GM19463 (cell line): ENCODE measurements around the gene EXOSC2.

Experiments used
- ATAC-seq: cut with Tn5 transposase; IDR thresholded peaks from one replicate; pipeline ENCODE4 v1.9.1; 2021; ENCODE audit warnings: mild to moderate bottlenecking, moderate library complexity; ENCODE audit not compliant: unreplicated experiment

The EXOSC2 gene, protein sequence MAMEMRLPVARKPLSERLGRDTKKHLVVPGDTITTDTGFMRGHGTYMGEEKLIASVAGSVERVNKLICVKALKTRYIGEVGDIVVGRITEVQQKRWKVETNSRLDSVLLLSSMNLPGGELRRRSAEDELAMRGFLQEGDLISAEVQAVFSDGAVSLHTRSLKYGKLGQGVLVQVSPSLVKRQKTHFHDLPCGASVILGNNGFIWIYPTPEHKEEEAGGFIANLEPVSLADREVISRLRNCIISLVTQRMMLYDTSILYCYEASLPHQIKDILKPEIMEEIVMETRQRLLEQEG

DNA sequence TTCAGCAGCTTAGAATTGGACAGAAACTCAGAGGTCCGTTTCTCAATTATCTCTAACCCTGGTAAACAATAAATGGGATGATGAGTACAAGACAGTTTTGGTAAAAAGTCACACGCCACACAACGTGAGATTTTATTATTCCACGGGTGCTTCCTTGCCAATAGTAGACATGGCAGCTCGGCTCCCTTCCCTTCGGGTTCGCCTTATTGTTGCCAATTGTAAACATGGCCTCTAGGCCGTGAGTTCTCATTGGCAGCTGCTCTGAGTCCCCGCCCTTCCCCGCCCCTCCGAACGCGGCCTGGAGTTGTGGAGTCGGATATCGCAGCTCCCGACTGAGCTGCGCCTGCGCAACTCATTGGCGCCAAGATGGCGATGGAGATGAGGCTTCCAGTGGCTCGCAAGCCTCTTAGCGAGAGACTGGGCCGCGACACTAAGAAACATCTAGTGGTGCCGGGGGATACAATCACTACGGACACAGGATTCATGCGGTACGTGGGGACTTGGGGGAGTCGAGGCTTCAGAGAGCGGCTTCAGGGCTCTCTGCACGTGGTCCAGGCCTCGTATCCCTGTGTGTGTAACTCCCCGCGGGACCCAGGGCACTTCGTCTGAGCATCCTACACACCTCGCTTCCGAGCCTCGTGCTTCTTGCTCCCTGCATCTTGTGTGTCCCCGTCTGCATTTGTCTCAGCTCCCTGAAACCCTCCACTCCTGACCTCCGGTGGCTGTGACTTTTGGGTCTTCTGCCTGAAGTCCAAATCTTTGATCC is at the start of gene EXOSC2:
Gene EXOSC2 (plus strand): TSS at position 355 of the 766 bp plus-strand sequence. CDS start 12 bp downstream, at position 367.
- peak; percentile 98 for ATAC-seq

DNA sequence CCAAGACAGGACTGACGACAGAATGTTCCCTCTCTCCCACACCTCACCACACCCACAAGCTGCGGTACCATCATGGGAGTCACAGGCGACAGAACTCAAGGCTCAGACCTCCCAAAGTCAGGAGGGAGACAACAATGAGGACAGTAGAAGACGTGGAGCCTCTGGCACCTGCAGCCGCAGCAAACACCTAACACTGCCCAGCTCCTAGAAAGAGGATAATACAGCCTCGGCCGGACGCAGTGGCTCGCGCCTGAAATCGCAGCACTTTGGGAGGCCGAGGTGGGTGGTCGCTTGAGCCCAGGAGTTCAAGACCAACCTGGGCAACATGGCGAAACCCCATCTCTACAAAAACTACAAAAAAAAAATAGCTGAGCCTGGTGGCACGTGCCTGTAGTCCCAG is 42.4 kb upstream of the EXOSC2 start:
- ATAC-seq = no peak

DNA sequence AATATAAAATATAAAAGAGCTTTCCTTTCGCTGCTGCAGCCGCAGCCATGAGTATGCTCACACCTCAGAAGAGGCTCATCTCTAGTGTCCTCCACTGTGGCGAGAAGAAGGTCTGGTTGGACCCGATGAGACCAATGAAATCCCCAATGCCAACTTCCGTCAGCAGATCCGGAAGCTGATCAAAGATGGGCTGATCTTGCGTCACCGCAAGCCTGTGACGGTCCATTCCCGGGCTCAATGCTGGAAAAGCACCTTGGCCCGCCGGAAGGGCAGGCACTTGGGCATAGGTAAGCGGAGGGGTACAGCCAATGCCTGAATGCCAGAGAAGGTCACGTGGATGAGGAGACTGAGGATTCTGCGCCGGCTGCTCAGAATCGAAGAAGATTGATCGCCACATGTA is 41.8 kb upstream of the EXOSC2 start:
- ATAC-seq = no peak

DNA sequence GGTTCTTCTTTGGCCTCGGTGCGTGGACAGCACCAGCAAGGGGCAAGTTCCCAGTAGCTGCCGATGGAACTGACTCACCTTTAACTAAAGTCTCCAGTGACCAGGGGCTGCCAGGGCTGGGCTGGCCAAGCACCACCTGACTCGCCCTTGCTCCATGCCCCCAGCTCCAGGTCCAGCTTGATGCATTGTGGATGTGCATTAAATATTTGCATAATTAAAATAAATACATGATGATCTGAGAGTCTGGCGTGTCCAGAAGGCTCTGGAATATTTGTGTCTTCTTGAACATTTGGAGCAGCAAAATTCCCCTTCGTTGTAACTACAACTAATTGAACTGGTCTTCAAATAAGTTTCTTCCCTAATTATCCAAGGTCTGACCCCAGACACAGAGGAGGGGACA is 38.7 kb upstream of the EXOSC2 start:
- ATAC-seq = no peak

DNA sequence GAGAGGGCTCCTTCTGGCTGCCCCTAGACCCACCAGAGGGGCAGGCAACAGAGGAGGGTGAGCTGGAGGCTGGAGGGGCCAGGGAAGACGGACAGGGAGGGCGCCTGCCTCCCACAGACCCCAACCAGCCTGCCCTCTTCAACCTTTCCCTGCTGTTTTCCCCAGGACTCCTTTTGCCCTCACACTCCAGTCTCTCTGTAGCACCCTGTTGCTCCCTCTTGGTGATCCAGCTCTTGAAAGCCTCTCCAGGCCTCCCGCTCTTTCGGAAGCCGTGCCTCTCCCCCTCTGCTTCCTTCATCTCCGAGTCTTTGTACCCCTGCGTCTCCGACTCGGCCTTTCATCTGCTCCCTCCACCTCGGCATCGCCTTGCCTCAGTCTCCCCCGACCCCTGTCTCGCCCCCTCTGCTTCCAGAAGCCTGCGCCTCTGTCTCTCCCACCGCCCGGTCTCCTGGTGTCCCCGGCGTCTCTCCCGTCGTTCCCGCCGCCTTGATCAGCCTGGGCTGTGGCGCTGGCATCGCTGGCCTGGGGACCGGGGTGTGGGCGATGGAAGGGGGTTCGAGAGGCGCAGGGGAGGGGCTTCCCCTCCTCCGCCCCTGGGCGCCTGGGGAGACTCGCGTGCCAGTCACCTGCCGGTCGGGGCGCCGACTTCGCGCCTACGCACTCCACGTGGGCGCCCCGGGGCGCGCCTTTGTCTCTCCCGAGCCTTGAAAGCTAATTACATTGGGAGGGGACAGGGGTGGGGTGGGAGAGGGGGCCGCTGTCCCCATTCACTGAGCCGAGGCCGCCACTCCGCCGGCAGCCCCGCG is 34.5 kb upstream of the EXOSC2 start:
- no peak for ATAC-seq

DNA sequence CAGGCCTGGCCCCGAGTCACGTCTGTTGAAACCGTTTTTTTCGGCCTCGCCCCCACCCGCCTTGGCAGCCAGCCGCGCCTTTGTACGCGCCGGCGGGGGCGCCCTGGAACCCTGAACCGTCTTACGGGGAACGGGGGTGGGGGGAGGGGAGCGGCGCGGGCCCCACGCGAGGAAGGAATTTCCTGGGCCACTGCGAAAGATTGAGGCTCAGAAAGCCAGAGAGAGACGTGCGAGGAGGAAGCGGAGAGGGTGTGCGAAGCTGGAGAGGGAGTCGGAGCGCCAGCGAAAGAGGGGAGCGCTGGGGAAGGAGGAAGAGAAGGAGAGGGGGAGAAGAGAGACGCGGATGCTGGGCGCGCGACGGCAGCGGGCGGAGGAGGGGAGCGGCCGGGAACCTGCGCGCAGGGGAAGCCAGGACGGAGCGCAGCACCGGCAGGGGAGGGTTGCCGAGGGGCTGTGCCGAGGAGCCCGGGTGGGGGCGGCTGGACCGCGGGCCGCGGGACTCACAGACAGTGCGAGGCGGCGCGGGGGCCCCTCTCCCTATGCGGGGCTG is 33.8 kb upstream of the EXOSC2 start:
- ATAC-seq = no peak

DNA sequence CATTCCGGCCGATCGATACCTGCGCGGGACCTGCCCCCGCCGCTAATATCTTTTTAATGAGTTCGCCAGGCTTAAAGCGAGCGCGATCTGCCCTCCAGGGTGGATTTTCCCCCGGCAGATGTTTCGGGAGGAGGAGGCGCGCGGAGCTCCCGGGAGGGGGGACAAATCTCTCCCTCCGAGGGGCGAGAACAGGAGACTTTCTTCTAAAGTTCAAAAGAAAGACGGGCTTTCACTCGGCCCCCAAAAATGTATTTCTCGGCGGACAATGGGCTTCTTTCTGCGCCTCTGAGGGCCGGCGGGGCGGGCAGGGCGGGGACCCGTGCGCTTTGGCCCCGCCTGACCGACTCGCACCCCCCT is 33.3 kb upstream of the EXOSC2 start:
- no peak for ATAC-seq

DNA sequence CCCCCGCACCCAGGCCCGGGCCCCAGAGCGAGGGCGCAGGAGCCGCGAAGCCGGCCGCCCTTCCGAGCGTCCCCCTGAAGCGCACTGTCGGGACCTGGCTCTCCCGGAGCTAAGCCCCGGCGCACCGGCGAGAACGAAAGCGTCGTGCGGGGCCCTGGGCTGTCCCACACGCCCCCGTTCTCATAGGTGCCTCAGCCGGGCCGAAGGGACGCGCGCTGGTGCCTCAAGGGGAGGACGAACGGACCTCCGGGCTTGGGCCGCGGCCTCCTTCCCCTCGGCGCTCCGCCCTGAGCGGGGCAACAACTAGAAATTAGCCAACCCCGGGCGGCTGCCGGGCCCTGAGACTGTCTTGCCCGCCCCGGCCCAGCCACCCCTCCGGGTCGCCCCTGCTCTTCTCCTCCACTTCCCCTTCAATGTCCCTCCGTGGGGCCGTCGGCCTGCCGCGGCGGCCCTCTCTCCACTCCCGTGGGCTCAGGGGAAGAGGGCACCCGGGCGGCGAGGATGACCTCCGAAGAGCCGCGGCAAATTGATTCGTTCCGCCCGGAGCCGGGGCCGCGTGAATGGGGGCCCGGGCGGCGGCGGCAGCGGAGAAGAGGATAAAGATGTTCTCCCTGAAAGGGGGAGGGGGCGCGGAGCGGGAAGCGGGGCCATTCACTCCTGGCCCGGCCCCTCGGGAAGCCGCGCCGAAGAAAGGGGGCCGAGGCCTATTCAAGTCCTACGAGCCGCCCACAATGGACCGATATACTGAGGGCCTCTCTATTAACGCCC is 32.7 kb upstream of the EXOSC2 start:
- no peak for ATAC-seq

DNA sequence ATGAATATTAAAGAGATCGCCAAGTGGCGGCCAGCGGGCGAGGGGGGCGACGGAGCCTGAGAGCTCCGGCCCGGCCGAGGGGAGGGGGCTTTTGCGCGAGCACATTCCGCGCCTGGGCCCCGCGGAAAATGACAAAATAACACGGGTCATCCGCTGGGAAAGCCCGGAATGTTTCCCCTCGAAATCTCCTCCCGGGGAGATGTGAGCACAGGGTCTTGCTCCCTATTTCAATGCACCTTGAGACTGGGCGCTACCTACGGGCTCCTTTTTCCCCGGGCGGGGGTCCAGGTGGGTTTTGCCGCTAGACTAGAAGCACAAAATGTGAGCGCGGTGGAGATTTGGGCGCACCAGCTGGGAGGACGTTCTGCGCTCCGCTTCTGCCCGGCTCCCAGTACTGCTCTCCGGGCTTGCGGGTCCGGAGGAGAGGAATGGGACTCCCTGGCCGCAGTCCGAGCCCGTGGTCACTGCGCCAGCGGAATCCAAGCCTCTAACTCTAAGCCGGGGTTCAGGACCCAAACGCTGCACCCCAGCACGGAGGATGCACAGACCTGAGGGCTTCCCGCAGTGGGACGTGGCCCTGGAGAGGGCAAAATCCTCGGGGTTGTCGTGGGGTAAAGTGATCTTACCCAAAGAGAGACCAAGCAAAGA is 32.0 kb upstream of the EXOSC2 start:
- ATAC-seq = no peak

DNA sequence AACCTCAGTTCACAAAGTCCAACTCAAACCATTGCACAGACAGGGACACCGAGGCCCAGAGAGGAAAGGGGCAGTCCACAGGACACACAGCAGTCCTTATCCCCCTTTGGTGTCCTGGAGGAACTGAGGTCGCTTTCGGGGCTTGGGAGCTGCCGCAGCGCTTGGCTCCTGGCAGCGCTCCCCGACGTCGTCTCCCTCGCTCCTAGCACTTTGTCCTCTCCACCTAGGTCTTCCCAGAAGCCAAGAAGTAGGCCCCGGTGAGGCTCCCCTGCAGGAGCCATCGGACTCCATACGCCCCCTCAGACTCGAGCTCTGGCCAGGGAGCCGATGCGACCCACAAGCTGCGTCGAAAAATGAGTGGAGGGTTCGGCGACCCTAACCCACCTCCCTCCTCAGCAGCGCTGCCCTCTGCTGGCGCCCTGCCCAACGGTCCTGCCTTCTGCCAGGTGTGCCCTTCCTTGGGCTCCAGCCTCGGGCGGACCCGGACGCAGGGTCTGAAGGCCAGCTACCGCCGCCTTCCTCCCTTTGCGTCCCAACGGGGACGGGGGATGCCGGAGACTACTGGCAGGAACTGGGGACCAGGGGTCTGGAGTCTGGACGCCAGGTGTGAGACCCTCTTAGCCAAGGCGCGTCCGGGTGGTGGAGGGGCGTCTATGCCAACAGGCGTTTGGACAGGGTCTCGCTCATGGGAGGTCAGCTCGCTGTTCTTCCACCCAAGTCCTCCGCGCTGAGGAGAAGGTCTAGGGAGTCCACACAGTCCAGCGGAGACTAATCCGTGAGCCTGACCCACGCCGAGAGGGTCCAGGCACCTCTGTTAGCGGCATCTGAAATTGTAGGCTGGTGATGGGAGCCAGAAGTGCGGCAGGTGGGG is 31.2 kb upstream of the EXOSC2 start:
- ATAC-seq = no peak

DNA sequence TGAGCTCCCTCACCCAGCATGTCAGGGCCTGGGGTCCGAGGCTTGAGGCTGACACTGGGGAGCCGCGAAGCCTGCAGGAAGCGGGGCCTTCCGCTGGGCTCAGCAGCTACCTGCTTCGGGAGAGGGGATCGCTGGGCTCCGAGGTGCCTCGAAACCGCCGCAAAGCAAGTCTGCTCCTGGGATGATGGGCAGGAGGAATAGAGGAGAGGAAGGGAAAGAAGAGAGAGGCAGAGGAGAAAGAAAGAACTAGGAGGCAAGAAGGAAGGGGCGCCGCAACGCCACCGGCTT is 30.7 kb upstream of the EXOSC2 start:
- no peak for ATAC-seq

DNA sequence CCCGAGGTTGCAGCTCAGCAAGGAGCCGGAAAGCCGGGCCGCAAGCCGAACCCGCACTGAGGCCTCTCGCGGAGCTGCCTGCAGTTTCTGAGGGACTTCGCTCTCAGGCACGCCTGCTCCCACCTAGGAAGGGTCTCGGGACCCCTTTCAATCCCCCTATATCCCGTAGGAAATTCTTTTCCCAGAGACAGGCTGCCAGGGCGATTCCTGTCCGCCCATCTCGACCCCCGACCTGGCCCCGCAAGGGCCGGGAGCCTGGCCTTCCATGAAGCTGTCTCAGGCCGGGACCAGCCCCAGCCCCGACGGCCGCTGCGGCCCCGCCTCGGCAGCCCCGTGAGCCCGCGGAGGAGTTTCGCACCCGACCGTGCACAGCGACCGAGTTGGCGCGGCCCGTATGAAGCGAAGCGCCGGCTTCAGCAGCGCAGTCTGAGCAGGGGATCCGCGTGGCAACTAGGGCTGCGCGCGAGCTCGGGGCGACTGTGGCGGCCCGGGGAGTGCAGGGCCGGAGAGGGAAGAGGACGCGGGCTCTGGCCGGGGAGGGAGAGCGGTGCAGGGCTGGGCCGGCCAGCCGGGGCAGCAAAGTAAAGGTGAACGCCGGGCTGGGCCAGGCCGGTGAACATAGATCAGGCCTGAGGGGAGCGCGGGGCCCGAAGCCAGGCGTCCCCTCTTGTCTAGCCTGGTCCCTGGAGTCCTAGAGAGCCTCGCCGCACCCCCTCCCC is 30.2 kb upstream of the EXOSC2 start:
- no peak for ATAC-seq

DNA sequence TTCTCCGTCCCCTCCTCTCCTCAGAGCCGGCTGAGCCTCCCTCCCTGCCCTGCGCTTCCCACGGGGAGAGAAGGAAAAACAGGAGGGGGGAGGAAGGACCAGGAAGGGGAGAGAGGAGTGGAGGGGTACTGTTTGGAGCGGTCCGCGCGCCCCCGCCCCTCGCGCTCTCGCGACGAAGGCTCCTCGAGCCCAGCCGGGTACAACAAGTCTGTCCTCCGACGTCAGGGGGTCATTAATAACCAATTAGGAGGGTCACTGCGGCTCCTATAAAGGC is 29.7 kb upstream of the EXOSC2 start:
- no peak for ATAC-seq

DNA sequence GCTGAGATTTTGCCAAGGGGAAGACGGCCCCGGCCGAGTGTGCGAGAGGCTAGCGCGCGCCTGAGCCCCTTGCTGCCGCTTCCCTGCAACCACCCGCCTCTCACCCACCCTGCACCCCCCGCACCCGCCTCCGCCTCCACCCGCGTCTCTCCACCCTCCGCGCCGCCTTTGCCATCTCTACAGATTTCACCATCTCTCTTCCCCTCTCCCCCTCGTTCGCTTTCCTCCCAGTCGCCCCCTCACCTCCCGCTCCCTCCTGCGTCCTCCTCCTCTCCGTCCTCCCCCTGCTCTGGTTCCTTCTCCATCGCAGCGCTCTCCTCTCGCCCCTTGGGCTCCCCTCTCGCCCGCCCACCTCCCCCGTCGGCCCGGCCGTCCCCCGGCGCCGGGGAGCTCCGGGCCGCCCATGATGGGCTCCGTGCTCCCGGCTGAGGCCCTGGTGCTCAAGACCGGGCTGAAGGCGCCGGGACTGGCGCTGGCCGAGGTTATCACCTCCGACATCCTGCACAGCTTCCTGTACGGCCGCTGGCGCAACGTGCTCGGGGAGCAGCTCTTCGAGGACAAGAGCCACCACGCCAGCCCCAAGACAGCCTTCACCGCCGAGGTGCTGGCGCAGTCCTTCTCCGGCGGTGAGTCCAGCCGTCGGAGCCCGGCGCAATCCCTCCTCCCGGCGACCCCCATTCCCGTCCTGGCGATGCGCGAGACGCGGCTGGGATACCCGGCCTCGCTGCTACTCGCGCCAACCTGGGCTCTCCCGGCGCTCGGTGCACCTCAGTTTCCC is 29.1 kb upstream of the EXOSC2 start, which contains the start of gene PRDM12:
Gene PRDM12 (plus strand): TSS at position 344 of the 778 bp plus-strand sequence. CDS start 60 bp downstream, at position 404.
- ATAC-seq = no peak

DNA sequence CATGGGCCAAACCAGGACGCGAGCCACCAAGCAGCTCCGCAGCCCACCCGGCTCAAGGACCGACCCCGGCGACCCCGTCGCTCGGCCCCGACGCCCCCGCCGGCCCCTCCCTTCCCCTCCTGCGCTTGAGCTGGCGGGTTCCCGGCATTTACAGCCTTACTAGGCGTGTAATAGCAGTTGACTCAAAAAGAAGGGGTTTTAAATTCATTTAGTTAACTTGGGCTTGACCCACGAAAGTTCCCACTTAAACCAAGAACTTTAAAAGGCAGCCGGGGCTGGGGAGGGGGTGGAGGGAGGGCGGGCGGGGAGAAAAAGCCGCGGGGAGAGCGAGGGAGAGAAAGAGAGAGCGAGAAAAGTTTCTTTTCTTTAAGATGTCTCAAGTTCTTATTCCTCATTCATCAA is 28.6 kb upstream of the EXOSC2 start:
- no peak for ATAC-seq

DNA sequence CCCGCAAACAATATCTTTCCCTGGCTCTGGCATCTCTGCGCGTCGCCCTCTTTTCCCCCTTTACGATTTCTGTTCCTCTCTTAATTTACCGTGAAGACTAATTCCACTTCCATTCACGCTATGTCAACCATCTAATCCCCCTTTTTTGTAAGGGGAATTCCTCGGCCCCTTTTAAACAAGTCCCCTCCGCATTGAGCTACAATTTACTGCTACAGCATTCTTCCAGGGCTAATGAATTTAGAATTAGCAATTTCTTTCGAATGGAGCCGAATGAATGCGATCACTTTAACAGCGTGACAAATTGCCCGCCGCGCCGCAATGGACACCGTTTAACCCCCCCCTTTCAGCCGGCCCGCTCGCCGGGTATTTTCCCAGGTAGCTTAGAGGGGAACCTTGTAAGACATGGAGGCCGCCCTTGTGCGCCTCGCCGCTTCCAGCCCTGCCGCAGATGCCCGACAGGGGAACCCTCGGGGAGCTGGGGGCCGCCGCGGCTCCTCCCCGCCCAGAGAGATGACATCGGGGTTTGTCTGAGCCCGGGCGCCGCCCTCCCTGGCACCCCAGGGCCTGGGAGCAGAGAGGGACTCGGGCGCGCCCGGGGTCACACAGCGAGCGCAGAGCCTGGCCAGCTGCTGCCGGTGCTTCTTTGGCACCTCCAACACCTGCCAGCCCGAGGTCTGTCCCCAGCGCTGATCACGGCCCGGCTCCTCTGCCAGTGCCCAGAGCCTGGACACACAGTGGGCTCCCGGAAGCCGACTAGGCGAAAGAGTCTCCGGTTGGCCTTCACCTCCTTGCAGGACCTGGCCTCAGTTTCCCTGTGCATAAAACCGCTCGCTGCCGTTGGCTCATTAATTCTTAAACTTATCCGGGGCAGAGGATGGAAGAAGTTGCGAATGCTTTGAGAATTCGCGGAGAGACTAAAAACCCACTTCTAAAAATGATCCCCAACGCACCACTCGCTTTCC is 27.9 kb upstream of the EXOSC2 start:
- ATAC-seq = no peak
